ENCODE data around the gene SLC23A1. TPM values are rescaled to one million over a fixed set of nuclear protein-coding genes. Genes with fewer than 3 reads are reported as not detected.

The SLC23A1 gene
- total and polyA plus RNA-seq, 2 of the 13 experiments (the other 11 are each of a cell fraction or from before 2014, with no cell fraction given): 6.0 to 6.6 TPM

- TF ChIP-seq SMAD3 (CRISPR knock-in tag; IDR thresholded peaks at IDR 0.05): no peak; the same call in 1 of the 2 replicates
- 0 out of 2 replicates have a peak, but pooled peaks have one; percentile 42 for TF ChIP-seq ZNF879 (CRISPR knock-in tag; IDR thresholded peaks at IDR 0.05)
- TF ChIP-seq ZNF232 (CRISPR knock-in tag; IDR thresholded peaks at IDR 0.05; ENCODE audit: borderline replicate concordance): 0 out of 2 replicates have a peak, but pooled peaks have one; percentile 17
- no peak for TF ChIP-seq LCORL (IDR thresholded peaks at IDR 0.05)
- peak; percentile 55; the same call in 1 of the 2 replicates for TF ChIP-seq LCORL (CRISPR knock-in tag; IDR thresholded peaks at IDR 0.05)
- TF ChIP-seq CCDC6 (CRISPR knock-in tag; IDR thresholded peaks at IDR 0.05): peak; percentile 51; the same call in 1 of the 2 replicates
- TF ChIP-seq ZNF740 (CRISPR knock-in tag; IDR thresholded peaks at IDR 0.05): 0 out of 2 replicates have a peak, but pooled peaks have one; percentile 5
- 0 out of 2 replicates have a peak, but pooled peaks have one; percentile 60 for TF ChIP-seq ZNF292 (CRISPR knock-in tag; IDR thresholded peaks at IDR 0.05; ENCODE audit: borderline replicate concordance, low read depth)
- no peak for TF ChIP-seq ZNF160 (CRISPR knock-in tag; IDR thresholded peaks at IDR 0.05)
- TF ChIP-seq ZNF619 (CRISPR knock-in tag; IDR thresholded peaks at IDR 0.05): 0 out of 2 replicates have a peak, but pooled peaks have one; percentile 19
- 0 out of 2 replicates have a peak, but pooled peaks have one; percentile 69 for TF ChIP-seq ZNF878 (CRISPR knock-in tag; IDR thresholded peaks at IDR 0.05)
- 0 out of 2 replicates have a peak, but pooled peaks have one; percentile 6 for TF ChIP-seq ZNF567 (CRISPR knock-in tag; IDR thresholded peaks at IDR 0.05; ENCODE audit: borderline replicate concordance)
- no peak for TF ChIP-seq RBM39 (IDR thresholded peaks at IDR 0.05; ENCODE audit: low read depth, low read length, poor library complexity, severe bottlenecking)
These were observed 41.9 kb downstream of the SLC23A1 start (continued) for GRCh38 chr5:139341187-139341688.

- H3K9ac ChIP-seq (ENCODE audit: insufficient read depth, low read depth, low read length): no peak overlapping the region
- H3K4me1 ChIP-seq (ENCODE audit: insufficient read depth, low read length): peaks cover 36% of the 10 kb centered on the region
- FAIRE-seq: no peak
- no TSS peak for BruUV-seq (replicated peaks)
- H3K27me3 ChIP-seq (ENCODE audit: control insufficient read depth in 1 of 2, insufficient read depth in 2 of 2, low read length in 2 of 2): no peaks in the 10 kb centered on the region; a peak in 1 of 5 replicates
- intact Hi-C loops (cut with micrococcal nuclease; ENCODE audit: unreplicated experiment): no loop called here
- in situ Hi-C loops (cut with HindIII; ENCODE audit: extremely low pct_ligation_motif_present, low pct_unique_long_range_greater_than_20kb): no loop called here
- ChIA-PET CTCF (ENCODE audit: low intra/inter-chr PET ratio, low total read pairs) (no interaction called here), POLR2A (interaction anchor here (2.5 to 3.1 kb wide), 2 partner anchors 46 to 67 kb away, joined by 17 to 38 read pairs; partner anchors contain the start of gene MATR3)
- no peak overlapping the region for H3K4me3 ChIP-seq (replicated peaks in 1 of 3; ENCODE audit: insufficient read depth in 1 of 3, low read depth in 2 of 3, low read length in 3 of 3)
- peaks cover 36% of the 10 kb centered on the region for H3K79me2 ChIP-seq (ENCODE audit: insufficient read depth, low read length)
- no peak overlapping the region for H2AFZ ChIP-seq (ENCODE audit: low read length)
- no peak overlapping the region for H3K4me2 ChIP-seq (ENCODE audit: low read depth, low read length)
- WGBS (ENCODE audit: low lambda C conversion rate): 52% methylated on average over 2 of the region's 2 CpGs
- no peak overlapping the region for H3K27ac ChIP-seq (ENCODE audit: extremely low read length, insufficient read depth, low read length)
- no peak for DNase-seq (ENCODE audit: low spot score)
- no peak for TF ChIP-seq SATB2 (CRISPR knock-in tag; IDR thresholded peaks at IDR 0.05)
- no peak for TF ChIP-seq IRF2 (CRISPR knock-in tag; IDR thresholded peaks at IDR 0.05)
- no peaks in the 10 kb centered on the region for H3K36me3 ChIP-seq (replicated peaks in 1 of 2; ENCODE audit: control insufficient read depth in 1 of 2, insufficient read depth in 2 of 2, low read length in 2 of 2)
- H4K20me1 ChIP-seq (ENCODE audit: insufficient read depth, low read length): peaks cover 29% of the 10 kb centered on the region
- H3K9me3 ChIP-seq (ENCODE audit: low read length): no peaks in the 10 kb centered on the region
- no peak for ATAC-seq
These were observed 43.0 kb downstream of the SLC23A1 start for GRCh38 chr5:139340051-139340450.

All from HepG2 (cell line).